Effector memory CD8-positive, alpha-beta T cell (primary cell): ENCODE measurements around the gene SEZ6.

Experiments
- ATAC-seq: fragments of 150-1000 bp; cut with Tn5 transposase; replicated peaks from 2 replicates; pipeline ENCODE4 v1.10.0; 2021; ENCODE audit warnings: mild to moderate bottlenecking, moderate library complexity
- DNase-seq, 3 experiments: peaks; one replicate each; pipeline ENCODE4 v3.0.0; 2021
- H3K27ac Mint-ChIP-seq, 2 donors: one replicate each; pipeline ENCODE4 v1.8.0; 2022; ENCODE audit warnings: mild to moderate bottlenecking in 2 of 2, mixed read lengths in 2 of 2, moderate library complexity in 2 of 2
- H3K27me3 Mint-ChIP-seq, 2 donors: one replicate each; pipeline ENCODE4 v1.8.0; 2022; ENCODE audit warnings: mixed read lengths in 2 of 2
- H3K36me3 Mint-ChIP-seq: one replicate; pipeline ENCODE4 v1.8.0; 2022; ENCODE audit warnings: mild to moderate bottlenecking, moderate library complexity, mixed read lengths; ENCODE audit not compliant: insufficient read depth
- H3K4me1 Mint-ChIP-seq, 2 donors: one replicate each; pipeline ENCODE4 v1.8.0; 2022; ENCODE audit warnings: low read depth in 2 of 2, mixed read lengths in 2 of 2
- H3K4me3 Mint-ChIP-seq, 2 donors: one replicate each; pipeline ENCODE4 v1.8.0; 2022; ENCODE audit warnings: mild to moderate bottlenecking in 2 of 2, mixed read lengths in 2 of 2, moderate library complexity in 2 of 2
- H3K9me3 Mint-ChIP-seq, 2 donors: one replicate each; pipeline ENCODE4 v1.8.0; 2022; ENCODE audit warnings: mixed read lengths in 2 of 2
- total RNA-seq, 9 experiments: gene quantifications; one replicate each; lab custom pipeline; 2026; lab: John Stamatoyannopoulos, UW

SEZ6 gene
- 0 to 4.9 (median 0.07) reads per million in 9 experiments for total RNA-seq

DNA sequence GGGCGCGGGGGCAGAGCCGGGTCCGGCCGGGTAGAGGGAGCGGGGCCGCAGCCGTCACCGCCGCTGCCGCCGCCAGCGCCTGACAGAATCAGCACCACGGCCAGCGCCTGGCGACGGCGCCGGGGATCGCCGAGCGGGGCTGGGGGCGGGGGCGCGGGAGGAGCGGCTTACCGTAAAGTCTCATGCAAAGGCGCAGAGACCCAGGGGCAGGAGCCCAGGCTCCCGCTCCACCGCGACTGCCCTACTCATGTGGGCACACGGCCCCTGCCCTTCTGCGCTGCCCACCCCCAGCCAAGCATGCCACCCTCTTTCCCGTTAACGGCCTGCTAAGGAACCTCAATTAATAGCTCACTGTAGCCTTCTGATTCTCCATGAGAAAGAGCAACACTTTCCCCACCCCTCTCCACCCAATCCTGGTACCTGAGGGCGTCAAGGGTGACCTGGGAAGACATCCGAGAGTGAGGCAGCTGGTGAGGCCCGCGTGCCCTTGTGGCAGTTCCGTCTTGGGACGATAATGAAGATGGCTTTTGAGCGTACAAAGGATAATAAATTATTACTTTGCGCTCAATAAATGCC is at the start of gene SEZ6:
TSS of gene SEZ6 (minus strand) at position 98 of the 576 bp plus-strand sequence. CDS start 164 bp downstream, outside the sequence.
- Mint-ChIP-seq H3K27me3 (peaks cover 54 to 85% of the 10 kb centered on the region in 2 donors), H3K4me1 (no peaks in the 10 kb centered on the region), H3K4me3 (no peak within 1 kb of the TSS), H3K9me3 (no peaks in the 10 kb centered on the region), H3K36me3 (peaks cover 3% of the 10 kb centered on the region), H3K27ac (no peak within 1 kb of the TSS)
- ATAC-seq (peak; percentile 69), DNase-seq (peak; percentile 45 to 52 (median 49))

DNA sequence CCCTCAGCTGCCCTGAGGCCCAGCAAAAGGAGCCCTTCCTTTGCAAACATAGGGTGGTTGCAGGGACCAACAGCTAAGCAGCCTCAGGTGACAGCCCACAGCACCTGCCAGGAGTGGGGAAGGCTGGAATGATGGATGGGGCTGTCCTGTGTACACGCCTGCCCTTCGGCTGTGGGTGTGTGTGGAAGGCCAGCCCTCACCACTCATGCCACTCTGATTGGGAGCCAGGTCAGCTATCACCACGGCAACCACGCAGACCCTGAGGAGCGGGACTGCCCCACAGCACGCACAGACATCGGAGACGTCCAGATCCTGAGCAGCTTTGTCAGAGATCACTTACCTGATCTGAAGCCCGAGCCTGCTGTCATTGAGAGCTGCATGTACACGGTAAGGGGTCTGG is 49.0 kb upstream of the SEZ6 start:
- no peak overlapping the region for H3K27ac Mint-ChIP-seq
- no peaks in the 10 kb centered on the region for H3K36me3 Mint-ChIP-seq
- peaks cover 0 to 19% of the 10 kb centered on the region in 2 donors for H3K27me3 Mint-ChIP-seq
- no peak overlapping the region for H3K4me3 Mint-ChIP-seq
- no peak for ATAC-seq
- H3K9me3 Mint-ChIP-seq, result no peaks in the 10 kb centered on the region
- H3K4me1 Mint-ChIP-seq, result no peaks in the 10 kb centered on the region
- no peak for DNase-seq

- Mint-ChIP-seq H3K27me3 (peaks cover 20 to 45% of the 10 kb centered on the region in 2 donors), H3K27ac (no peak overlapping the region), H3K4me3 (no peak overlapping the region), H3K36me3 (no peaks in the 10 kb centered on the region), H3K9me3 (no peaks in the 10 kb centered on the region), H3K4me1 (no peaks in the 10 kb centered on the region)
- DNase-seq (no peak), ATAC-seq (no peak)
Observed at GRCh38 chr17:29051731-29052130, 45.9 kb upstream of the SEZ6 start.

DNA sequence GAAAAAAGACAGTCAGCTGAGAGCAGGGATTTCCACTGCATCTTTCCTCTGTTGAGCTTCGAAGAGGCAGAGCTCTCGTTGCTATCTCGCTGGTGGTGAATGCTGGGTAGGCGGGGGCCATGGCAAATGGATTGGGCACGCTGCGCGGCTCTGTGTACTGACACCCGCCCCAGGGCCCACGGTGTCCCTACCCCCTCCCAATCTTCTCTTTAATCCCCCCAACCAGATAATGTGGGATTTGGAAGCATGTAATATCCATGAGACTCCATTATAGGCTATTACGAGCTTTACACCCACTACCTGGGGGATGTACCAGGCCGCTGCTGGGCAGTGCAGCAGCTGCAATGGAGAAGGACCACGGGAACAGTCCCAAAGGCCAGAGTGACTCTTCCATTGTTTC is 45.4 kb upstream of the SEZ6 start:
- no peak overlapping the region for H3K27ac Mint-ChIP-seq
- no peak overlapping the region for H3K4me3 Mint-ChIP-seq
- DNase-seq (no peak), ATAC-seq (no peak)
- peaks cover 26 to 50% of the 10 kb centered on the region in 2 donors for H3K27me3 Mint-ChIP-seq
- H3K4me1 Mint-ChIP-seq, result no peaks in the 10 kb centered on the region
- no peaks in the 10 kb centered on the region for H3K9me3 Mint-ChIP-seq
- no peaks in the 10 kb centered on the region for H3K36me3 Mint-ChIP-seq

DNA sequence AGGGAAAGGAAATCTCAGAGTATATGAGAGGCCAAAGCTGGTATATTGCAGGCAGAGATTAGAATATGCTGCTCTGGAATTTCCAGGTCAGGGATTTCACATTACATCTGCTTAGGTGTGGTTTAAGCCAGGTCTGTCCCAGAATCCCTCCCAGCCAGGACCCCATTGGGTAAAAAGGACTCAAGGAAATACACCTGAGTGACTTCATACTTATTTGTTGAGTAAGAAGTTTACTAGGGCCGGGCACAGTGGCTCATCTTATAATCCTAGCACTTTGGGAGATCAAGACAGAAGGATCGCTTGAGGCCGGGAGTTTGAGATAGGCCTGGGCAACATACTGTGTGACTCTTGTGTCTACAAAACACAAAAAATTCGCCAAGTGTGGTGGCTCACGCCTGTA is 44.3 kb upstream of the SEZ6 start:
- Mint-ChIP-seq H3K9me3 (no peaks in the 10 kb centered on the region), H3K27ac (no peak overlapping the region), H3K36me3 (no peaks in the 10 kb centered on the region), H3K4me1 (no peaks in the 10 kb centered on the region), H3K27me3 (peaks cover 32 to 57% of the 10 kb centered on the region in 2 donors), H3K4me3 (no peak overlapping the region)
- DNase-seq (no peak), ATAC-seq (no peak)

DNA sequence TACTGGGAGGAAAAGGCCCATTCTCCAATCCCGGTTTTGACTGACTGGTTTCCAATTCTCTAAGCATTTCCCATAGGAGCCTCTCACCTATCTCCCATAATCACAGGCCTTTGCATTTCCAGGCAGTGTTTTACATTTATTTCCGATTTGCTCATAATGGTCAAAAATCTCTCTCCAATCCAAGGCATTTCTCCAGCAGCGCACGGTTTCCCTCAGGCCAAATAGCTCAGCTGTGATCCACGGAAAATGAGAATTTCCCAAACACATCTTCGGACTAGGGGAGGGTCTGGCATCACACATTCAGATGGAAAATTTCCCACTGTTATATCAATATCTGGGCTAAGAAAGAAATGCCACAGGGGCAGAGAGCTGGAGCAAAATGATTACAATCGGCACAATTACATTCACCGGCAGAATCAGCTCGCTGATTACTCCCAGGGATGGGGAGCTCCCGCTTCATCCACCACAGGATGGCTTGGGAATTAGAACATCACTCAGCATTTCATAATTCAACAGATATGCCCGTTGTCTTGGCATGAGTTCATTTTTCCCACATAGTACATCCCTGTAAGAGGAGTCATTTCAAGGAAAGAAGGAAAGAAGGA is 43.8 kb upstream of the SEZ6 start:
- DNase-seq (no peak), ATAC-seq (no peak)
- H3K27me3 Mint-ChIP-seq, result peaks cover 32 to 57% of the 10 kb centered on the region in 2 donors
- H3K4me3 Mint-ChIP-seq, result no peak overlapping the region
- no peaks in the 10 kb centered on the region for H3K4me1 Mint-ChIP-seq
- H3K27ac Mint-ChIP-seq, result no peak overlapping the region
- no peaks in the 10 kb centered on the region for H3K9me3 Mint-ChIP-seq
- no peaks in the 10 kb centered on the region for H3K36me3 Mint-ChIP-seq

DNA sequence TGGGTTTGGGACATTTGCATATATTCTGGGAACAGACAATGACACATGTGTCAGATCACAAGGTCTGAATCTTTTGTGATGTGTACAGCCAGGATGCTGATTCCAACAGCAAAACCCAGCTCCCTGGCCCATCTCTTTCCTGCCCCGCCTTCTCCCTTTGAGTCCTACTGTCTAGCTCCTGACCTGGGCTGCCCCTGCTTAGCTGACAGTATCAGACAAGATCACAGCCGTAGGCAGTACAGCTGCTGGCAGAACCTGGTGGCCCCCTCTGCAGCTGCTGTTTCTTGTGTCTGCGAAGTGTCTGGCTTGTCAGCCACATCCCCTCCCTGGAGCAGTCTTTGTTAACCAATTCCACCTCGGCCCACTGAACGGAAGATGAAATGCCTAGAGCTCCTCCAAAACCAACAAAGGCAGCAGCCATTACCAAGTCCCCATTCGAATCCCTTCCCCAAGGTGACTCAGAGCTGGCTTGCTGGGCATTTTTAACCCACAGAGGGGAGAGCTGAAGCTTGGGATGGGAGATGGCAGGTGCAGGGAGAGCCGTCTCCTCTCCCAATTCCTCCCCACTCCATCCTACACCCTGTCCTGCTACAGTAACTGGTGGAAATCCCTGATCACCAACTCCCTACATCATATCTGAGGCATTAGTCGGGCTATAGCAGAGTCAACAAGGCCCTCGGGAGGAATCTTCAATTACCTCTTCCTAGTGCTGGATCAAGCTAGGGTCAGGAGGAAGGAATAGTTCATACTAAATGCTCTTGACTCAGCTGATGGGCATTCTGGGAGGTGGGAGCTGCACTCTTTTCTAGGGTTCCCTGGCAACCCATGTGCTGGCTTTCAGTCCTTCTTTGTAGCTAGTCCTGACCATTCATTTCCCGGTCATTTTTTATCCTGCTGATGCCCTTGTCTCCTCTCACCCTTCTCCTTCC is 42.9 kb upstream of the SEZ6 start:
- no peak for ATAC-seq
- H3K9me3 Mint-ChIP-seq, result no peaks in the 10 kb centered on the region
- H3K27ac Mint-ChIP-seq, result no peak overlapping the region
- no peaks in the 10 kb centered on the region for H3K4me1 Mint-ChIP-seq
- H3K36me3 Mint-ChIP-seq, result no peaks in the 10 kb centered on the region
- H3K4me3 Mint-ChIP-seq, result no peak overlapping the region
- peaks cover 32 to 57% of the 10 kb centered on the region in 2 donors for H3K27me3 Mint-ChIP-seq
- no peak for DNase-seq

- no peak for ATAC-seq
Observed at GRCh38 chr17:29046473-29046839, 40.6 kb upstream of the SEZ6 start.

DNA sequence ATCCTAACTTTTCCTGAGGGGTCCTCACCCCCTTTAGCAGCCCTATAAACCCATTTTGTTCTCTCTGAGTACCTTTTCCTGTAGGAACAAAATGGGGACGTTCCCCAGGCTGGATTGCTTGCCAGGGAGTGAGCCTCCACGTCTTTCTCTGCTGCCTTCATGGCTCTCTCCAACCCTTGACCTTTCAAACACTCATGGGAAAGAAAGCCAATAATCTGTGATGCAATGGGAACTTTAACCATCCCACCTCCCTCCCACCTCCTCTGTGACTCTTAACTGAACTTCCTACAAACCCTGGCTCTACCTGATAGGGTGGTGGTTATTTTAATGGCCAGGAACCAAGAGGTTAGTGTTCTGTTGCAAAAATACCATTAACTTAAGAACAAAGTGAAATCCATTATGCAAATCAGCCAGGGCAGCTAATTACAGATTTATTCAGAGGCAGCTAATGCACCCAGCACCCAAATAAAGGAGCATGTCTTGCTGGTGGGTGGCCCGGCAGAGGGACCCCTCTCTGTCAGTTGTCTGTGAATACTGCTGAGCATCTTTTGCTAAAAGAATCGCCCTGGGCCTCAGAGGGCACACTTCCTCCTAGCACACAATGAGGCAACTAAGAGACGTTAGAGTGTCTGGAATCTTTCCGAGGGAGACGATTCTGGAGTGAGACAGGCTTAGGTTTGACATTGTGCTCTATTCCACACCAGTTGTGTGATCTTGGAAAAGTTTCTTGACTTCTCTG is 40.1 kb upstream of the SEZ6 start:
- H3K27ac Mint-ChIP-seq, result no peak overlapping the region
- peaks cover 3% of the 10 kb centered on the region for H3K36me3 Mint-ChIP-seq
- H3K4me3 Mint-ChIP-seq, result no peak overlapping the region
- ATAC-seq (no peak), DNase-seq (no peak)
- H3K9me3 Mint-ChIP-seq, result no peaks in the 10 kb centered on the region
- H3K4me1 Mint-ChIP-seq, result peaks cover 0 to 7% of the 10 kb centered on the region in 2 donors
- peaks cover 41 to 68% of the 10 kb centered on the region in 2 donors for H3K27me3 Mint-ChIP-seq

More at GRCh38 chr17:29046473-29046839, 40.6 kb upstream of the SEZ6 start:
- peaks cover 3% of the 10 kb centered on the region for H3K36me3 Mint-ChIP-seq
- no peak overlapping the region for H3K27ac Mint-ChIP-seq
- peaks cover 0 to 7% of the 10 kb centered on the region in 2 donors for H3K4me1 Mint-ChIP-seq
- no peaks in the 10 kb centered on the region for H3K9me3 Mint-ChIP-seq
- peaks cover 35 to 66% of the 10 kb centered on the region in 2 donors for H3K27me3 Mint-ChIP-seq
- no peak for DNase-seq
- no peak overlapping the region for H3K4me3 Mint-ChIP-seq

- Mint-ChIP-seq H3K27me3 (peaks cover 43 to 71% of the 10 kb centered on the region in 2 donors), H3K4me3 (no peak overlapping the region), H3K27ac (no peak overlapping the region), H3K9me3 (no peaks in the 10 kb centered on the region), H3K4me1 (peaks cover 0 to 7% of the 10 kb centered on the region in 2 donors), H3K36me3 (peaks cover 3% of the 10 kb centered on the region)
- DNase-seq (no peak), ATAC-seq (no peak)
Observed at GRCh38 chr17:29045026-29045425, 39.2 kb upstream of the SEZ6 start.

GRCh38 chr17:29043539-29044145 is 37.8 kb upstream of the SEZ6 start:
- Mint-ChIP-seq H3K27ac (no peak overlapping the region), H3K27me3 (peaks cover 37 to 58% of the 10 kb centered on the region in 2 donors), H3K36me3 (peaks cover 3% of the 10 kb centered on the region), H3K9me3 (no peaks in the 10 kb centered on the region), H3K4me3 (no peak overlapping the region), H3K4me1 (peaks cover 0 to 7% of the 10 kb centered on the region in 2 donors)
- ATAC-seq, result no peak
- DNase-seq, result no peak

DNA sequence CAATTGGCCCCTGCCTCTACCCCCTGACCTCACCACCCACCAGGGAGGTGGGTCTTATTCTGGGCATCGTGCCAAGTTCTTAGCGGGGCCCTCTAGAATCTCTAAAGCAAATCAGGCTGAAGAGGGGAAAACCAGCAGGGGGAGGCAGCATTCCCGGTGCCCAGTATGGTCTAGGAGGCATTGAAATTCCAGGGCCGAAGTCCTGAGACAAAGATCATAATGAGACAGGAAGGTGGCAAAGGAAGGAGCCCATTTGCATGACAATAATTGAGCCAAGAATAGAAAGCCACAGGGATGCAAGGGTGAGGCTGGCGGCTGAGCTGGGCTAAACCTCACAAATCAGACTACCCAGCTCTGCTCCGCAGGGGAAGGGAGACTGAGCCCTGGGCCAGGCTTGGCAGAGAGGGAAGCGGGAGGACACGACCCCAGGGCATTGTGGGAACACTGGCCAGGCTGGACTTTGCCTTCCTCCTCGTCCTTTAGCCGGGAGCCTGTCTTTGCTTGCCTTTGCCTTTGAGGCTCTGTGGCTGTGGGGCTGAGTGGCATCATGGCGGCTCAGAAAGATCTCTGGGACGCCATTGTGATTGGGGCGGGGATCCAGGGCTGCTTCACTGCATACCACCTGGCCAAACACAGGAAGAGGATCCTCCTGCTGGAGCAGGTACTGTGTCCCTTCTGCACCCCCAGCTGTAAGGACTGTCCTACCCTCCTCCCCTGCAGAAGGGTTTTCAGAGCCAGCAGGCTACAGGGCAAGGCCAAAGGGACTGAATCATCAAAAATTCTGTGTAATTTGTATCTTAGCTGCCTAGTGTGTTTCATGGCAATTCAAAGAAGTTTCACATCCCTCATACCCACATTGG is 37.1 kb upstream of the SEZ6 start, which contains the start of gene PIPOX:
TSS of gene PIPOX (plus strand) at position 463 of the 860 bp plus-strand sequence. CDS start at position 548, 85 bp downstream.
- Mint-ChIP-seq H3K27me3 (peaks cover 30 to 50% of the 10 kb centered on the region in 2 donors), H3K27ac (no peak within 1 kb of the TSS), H3K4me1 (peaks cover 0 to 7% of the 10 kb centered on the region in 2 donors), H3K4me3 (no peak within 1 kb of the TSS), H3K36me3 (peaks cover 3% of the 10 kb centered on the region), H3K9me3 (no peaks in the 10 kb centered on the region)
- no peak for DNase-seq
- ATAC-seq, result peak; percentile 17
